ENCODE data around the gene TEAD1.
A peak's percentile ranks its signal among the peaks of the same experiment; 100 is the strongest.

TEAD1 gene

GRCh38 chr11:12707500-12707880, 33.3 kb downstream of the TEAD1 start:
- no peak for DNase-seq (ENCODE audit: low read depth)

- DNase-seq (ENCODE audit: low read depth), result no peak
Observed at GRCh38 chr11:12711496-12711895, 37.3 kb downstream of the TEAD1 start.

DNA sequence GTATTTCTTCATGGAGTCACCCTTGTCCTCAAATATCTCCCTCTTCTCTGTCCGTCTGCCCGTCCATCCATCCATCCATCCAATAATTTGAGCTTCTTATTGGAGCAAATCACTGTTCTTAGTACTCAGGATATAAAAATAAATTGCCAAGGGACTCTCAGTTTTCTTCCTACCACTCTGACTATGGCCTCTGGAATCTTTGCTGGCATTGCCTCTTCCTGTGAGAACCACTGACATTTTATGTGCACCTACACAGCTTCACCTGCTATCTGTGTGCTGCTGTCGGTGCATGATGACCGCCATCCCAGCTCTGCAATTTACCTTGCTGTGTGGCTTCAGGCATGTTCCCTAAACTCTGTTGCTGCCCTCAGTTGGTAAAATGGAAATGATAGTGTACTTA, 37.9 kb downstream of the TEAD1 start:
- no peak for DNase-seq (ENCODE audit: low read depth)

DNA sequence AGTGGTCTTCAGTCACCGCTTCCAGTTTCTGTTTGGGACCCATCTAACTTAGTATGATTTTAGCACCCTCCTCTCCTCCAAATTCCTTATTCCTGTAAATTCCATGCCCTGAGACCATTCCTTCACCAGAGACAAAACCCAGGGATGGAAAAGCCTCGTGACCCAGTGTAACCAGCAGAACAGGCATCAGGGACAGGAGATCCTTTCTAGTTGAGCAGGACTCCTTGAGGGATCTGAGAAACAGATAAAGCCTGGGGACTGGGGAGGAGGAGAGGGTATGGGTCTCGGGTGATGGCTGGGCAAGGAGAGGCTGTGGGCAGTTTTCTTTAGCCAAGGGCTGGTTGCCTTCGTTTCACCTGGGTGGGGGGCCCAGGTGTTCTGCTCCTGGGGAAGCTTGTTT, 40.9 kb downstream of the TEAD1 start:
- no peak for DNase-seq (ENCODE audit: low read depth)

GRCh38 chr11:12715941-12716340, 41.7 kb downstream of the TEAD1 start:
- DNase-seq (ENCODE audit: low read depth), result no peak

GRCh38 chr11:12716816-12717215, 42.6 kb downstream of the TEAD1 start:
- DNase-seq (ENCODE audit: low read depth), result no peak

GRCh38 chr11:12717851-12718291, 43.6 kb downstream of the TEAD1 start:
- peak; percentile 1 for DNase-seq (ENCODE audit: low read depth)

GRCh38 chr11:12719221-12719620, 45.0 kb downstream of the TEAD1 start:
- no peak for DNase-seq (ENCODE audit: low read depth)

DNA sequence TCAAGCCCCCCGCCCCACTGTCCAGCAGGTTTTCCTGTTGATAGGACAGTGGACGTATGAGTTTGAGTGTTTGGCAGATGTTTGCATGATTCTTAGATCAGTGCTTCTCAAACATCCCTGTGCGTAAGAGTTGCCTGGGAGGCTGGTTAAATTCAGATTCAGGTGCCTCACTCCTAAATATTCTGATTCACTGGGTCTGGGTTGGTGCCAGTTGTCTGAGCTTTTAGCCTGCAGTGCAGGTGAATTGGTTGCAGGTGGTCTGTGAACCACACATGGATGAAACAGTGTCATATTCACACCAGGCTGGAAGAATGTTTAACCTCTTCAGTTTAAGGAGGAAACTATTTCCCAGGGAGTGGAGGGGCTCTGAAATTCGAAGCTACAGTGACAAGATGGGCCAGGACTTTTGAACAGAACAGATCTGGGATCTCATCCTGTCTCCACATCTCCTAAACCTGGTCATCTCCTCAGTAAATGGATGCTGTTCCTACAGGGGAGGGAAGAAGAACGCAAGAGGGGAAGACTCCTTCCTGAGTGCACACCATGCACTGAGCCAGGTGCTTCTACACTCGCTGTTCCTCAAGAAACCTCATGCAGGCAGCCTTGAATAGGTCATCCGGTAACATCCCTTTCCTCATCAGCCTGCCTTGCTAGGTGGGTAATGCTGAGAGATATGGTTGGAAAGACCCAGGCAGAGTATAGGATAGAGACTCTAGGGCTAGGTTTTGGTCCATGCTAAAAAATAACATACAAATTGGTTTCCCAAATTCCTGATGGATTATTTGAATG, 47.8 kb downstream of the TEAD1 start:
- no peak for DNase-seq (ENCODE audit: low read depth)

- no peak for DNase-seq (ENCODE audit: low read depth)
Observed at GRCh38 chr11:12723421-12724300, 49.4 kb downstream of the TEAD1 start.

- DNase-seq (ENCODE audit: low read depth), result no peak
Observed at GRCh38 chr11:12724301-12725054, 50.3 kb downstream of the TEAD1 start.

DNA sequence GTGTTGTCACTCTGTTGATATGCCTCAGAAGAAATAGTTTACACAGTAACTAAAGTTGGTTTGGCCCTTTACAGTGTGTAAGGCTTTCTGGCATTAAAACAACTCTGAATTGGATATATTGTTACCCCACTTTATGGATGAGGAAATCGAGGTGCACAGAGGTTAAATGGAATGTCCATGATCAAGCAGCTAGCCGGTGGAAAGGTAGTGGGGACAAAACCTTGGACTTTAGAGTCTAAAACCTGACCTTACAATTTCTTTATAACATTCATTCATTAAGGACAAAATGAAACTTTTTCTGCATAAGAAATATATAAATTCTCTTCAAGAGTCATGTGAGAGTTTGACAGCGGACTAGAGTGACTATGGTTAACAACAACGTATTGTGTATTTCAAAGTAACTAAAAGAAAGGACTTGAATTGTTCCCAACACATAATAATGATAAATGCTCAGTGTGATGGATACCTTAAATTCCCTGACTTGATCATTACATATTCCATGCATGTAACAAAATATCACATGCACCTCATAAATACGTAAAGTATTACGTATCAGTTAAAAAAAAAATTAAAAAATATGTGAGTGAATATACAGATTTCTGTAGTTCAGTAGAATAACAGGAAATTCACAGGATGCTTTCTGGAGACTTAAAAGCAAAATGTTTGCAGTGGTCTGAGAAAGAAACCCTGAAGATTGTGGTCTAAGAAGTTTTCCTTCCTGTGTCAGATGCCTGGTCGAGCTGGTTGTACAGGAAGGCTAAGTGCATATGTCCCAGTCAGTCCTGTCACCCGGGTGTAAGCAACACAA, 51.0 kb downstream of the TEAD1 start:
- DNase-seq (ENCODE audit: low read depth), result no peak

GRCh38 chr11:12725863-12726682, 51.9 kb downstream of the TEAD1 start:
- DNase-seq (ENCODE audit: low read depth), result no peak

- no peak for DNase-seq (ENCODE audit: low read depth)
Observed at GRCh38 chr11:12727563-12728211, 53.5 kb downstream of the TEAD1 start.

DNA sequence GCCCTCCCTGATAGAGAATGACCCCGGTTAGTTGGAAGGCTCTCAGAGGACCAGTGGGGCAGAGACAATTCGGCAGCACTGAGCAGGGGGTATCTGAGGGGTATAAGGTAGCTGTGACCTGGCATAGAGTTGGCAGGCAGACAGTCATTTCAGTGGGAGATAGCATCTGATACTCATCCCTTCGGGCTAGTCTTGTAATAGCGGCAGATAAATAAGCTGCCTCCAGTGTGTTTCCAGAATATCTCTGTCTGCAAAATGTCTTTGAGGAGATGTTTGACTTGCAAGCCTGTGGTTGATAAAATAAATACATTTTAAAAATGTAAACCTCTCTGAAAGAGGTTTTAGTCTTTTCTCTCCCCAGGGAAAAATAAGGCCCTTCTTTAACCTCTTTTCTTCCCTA, 54.2 kb downstream of the TEAD1 start:
- DNase-seq (ENCODE audit: low read depth), result no peak

- no peak for DNase-seq (ENCODE audit: low read depth)
Observed at GRCh38 chr11:12729941-12730340, 55.7 kb downstream of the TEAD1 start.

GRCh38 chr11:12731841-12732336, 57.7 kb downstream of the TEAD1 start:
- no peak for DNase-seq (ENCODE audit: low read depth)

DNA sequence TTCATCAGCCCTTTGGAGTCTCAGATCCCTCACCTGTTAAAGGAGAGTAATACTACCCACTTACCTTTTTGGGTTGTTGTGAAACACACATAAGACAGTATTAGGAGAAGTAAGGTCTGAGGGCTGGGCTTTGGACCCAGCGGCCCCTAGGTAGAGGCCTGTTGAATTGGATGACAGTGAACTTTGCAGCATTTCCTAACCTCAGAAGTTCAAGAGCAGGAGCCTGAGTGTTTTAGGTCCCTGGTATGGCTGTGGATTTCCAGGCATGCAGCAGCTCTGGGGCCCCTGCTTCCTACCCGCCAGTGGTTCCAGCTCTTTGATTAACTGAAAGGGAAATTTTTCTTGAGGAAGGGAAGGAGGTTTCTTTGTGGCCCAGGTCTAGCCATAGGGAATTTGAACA, 58.9 kb downstream of the TEAD1 start:
- DNase-seq (ENCODE audit: low read depth), result no peak

DNA sequence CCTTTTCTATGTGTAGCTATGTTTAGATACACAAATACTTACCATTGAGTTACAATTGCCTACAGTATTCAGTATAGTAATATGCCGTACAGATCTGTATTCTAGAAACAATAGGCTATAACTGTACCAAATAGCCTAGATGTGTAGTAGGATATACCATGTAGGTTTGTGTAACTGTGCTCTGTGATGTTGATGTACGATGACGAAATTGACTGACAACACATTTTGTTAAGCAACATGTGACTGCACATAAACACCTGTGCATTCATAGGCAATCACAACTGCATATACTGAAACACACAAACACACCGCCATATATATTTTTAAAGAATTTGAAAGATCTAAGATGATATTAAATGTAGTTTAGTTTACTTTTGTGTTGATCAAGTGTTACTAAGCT, 60.4 kb downstream of the TEAD1 start:
- DNase-seq (ENCODE audit: low read depth), result no peak

DNA sequence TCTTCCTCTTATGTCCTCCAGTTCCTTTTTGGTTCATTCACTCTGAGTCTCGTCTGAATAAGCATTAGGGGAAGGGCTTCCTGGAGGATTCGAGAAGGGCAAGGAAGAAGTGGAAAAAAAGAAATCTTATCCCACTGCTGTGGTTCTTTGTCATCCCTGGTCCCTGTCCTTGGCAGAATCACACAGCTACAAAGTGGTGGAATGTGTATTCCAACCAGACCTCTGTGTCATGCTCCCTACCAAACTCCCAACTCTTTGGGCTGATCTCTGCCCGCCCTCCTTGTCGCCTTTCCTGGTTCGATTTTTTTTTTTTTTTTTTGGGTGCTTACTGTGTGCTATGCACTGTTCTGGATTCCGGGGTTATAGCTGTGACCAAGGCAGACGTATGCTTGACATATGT, 61.0 kb downstream of the TEAD1 start:
- no peak for DNase-seq (ENCODE audit: low read depth)
